H9 (cell line): Measurements from ENCODE around the gene NCKAP5L. TPM values are rescaled to one million over a fixed set of nuclear protein-coding genes. Genes with fewer than 3 reads are reported as not detected.
A peak's percentile ranks its signal among the peaks of the same experiment; 100 is the strongest.

ENCODE experiments used
- DNase-seq: peaks from one replicate; pipeline ENCODE4 v3.0.0-alpha.2; 2017
- H2AFZ ChIP-seq: one replicate; pipeline ENCODE4 v1.6.1; 2013; ENCODE audit warnings: mild to moderate bottlenecking, low read length, control low read depth, moderate library complexity
- H2AK5ac ChIP-seq: 2 replicates; pipeline ENCODE4 v1.6.1; 2013; ENCODE audit warnings: low read length, control low read depth, mixed read lengths; ENCODE audit not compliant: insufficient read length
- H2BK120ac ChIP-seq: one replicate; pipeline ENCODE4 v1.6.1; 2013; ENCODE audit warnings: low read depth, mild to moderate bottlenecking, low read length, control low read depth, inconsistent platforms; ENCODE audit not compliant: poor library complexity, severe bottlenecking
- H2BK12ac ChIP-seq: 2 replicates; pipeline ENCODE4 v1.6.1; 2013; ENCODE audit warnings: low read length, control low read depth, mixed read lengths, low read depth; ENCODE audit not compliant: insufficient read length
- H2BK15ac ChIP-seq: 2 replicates; pipeline ENCODE4 v1.6.1; 2013; ENCODE audit warnings: low read depth, low read length, control low read depth
- H2BK20ac ChIP-seq: one replicate; pipeline ENCODE4 v1.6.1; 2013; ENCODE audit warnings: low read depth, mild to moderate bottlenecking, low read length, control low read depth, inconsistent platforms; ENCODE audit not compliant: poor library complexity, severe bottlenecking
- H2BK5ac ChIP-seq: 2 replicates; pipeline ENCODE4 v1.6.1; 2013; ENCODE audit warnings: low read length, control low read depth, mixed read lengths; ENCODE audit not compliant: insufficient read length
- H3K14ac ChIP-seq: 2 replicates; pipeline ENCODE4 v1.6.1; 2013; ENCODE audit warnings: low read length, control low read depth; ENCODE audit not compliant: insufficient read depth
- H3K18ac ChIP-seq: 2 replicates; pipeline ENCODE4 v1.6.1; 2013; ENCODE audit warnings: low read depth, mild to moderate bottlenecking, mixed read lengths, low read length, control low read depth; ENCODE audit not compliant: insufficient read length
- H3K23ac ChIP-seq: 2 replicates; pipeline ENCODE4 v1.6.1; 2013; ENCODE audit warnings: low read length, control low read depth, mixed read lengths, low read depth; ENCODE audit not compliant: insufficient read length
- H3K23me2 ChIP-seq: 2 replicates; pipeline ENCODE4 v1.6.1; 2013; ENCODE audit warnings: low read depth, mild to moderate bottlenecking, mixed read lengths, low read length, control low read depth; ENCODE audit not compliant: insufficient read length, poor library complexity, severe bottlenecking
- H3K27ac ChIP-seq: 2 replicates; pipeline ENCODE4 v1.5.1; 2013; ENCODE audit warnings: low read length, control low read depth, mixed read lengths, low read depth; ENCODE audit not compliant: insufficient read length
- H3K27me3 ChIP-seq: 2 replicates; pipeline ENCODE4 v1.6.1; 2013; ENCODE audit warnings: low read length, control low read depth, inconsistent platforms; ENCODE audit not compliant: insufficient read depth
- H3K4ac ChIP-seq: 2 replicates; pipeline ENCODE4 v1.6.1; 2013; ENCODE audit warnings: low read depth, mild to moderate bottlenecking, control low read depth, inconsistent platforms, low read length, moderate library complexity
- H3K4me1 ChIP-seq: 2 replicates; pipeline ENCODE4 v1.6.1; 2013; ENCODE audit warnings: low read length, control low read depth, inconsistent platforms; ENCODE audit not compliant: insufficient read depth
- H3K4me2 ChIP-seq: 2 replicates; pipeline ENCODE4 v1.6.1; 2013; ENCODE audit warnings: low read length, control low read depth, mixed read lengths; ENCODE audit not compliant: insufficient read length, insufficient read depth
- H3K56ac ChIP-seq: 2 replicates; pipeline ENCODE4 v1.6.1; 2013; ENCODE audit warnings: low read depth, mild to moderate bottlenecking, mixed read lengths, low read length, control low read depth; ENCODE audit not compliant: insufficient read length
- H3K79me1 ChIP-seq: 2 replicates; pipeline ENCODE4 v1.6.1; 2013; ENCODE audit warnings: low read depth, mild to moderate bottlenecking, moderate library complexity, low read length, control low read depth, inconsistent platforms; ENCODE audit not compliant: insufficient read depth, poor library complexity, severe bottlenecking
- H3K79me2 ChIP-seq: 2 replicates; pipeline ENCODE4 v1.6.1; 2013; ENCODE audit warnings: low read length, control low read depth, inconsistent platforms; ENCODE audit not compliant: insufficient read depth
- H3K9ac ChIP-seq: 2 replicates; pipeline ENCODE4 v1.6.1; 2013; ENCODE audit warnings: low read length, control low read depth, mixed read lengths; ENCODE audit not compliant: insufficient read length; ENCODE audit errors: extremely low read depth
- H3K9me3 ChIP-seq: one replicate; pipeline ENCODE4 v1.6.1; 2013; ENCODE audit warnings: low read depth, low read length, inconsistent platforms; ENCODE audit not compliant: control insufficient read depth
- H3T11ph ChIP-seq: one replicate; pipeline ENCODE4 v1.6.1; 2013; ENCODE audit warnings: mild to moderate bottlenecking, low read length, control low read depth, inconsistent platforms
- H4K20me1 ChIP-seq: one replicate; pipeline ENCODE4 v1.6.1; 2013; ENCODE audit not compliant: control insufficient read depth, insufficient read length, insufficient read depth
- H4K5ac ChIP-seq: 2 replicates; pipeline ENCODE4 v1.6.1; 2013; ENCODE audit warnings: low read depth, mild to moderate bottlenecking, mixed read lengths, low read length, control low read depth; ENCODE audit not compliant: insufficient read length
- H4K8ac ChIP-seq: replicated peaks from 2 replicates; pipeline ENCODE4 v1.6.1; 2013; ENCODE audit warnings: low read length, control low read depth, mixed read lengths, low read depth; ENCODE audit not compliant: insufficient read length
- H4K91ac ChIP-seq: 2 replicates; pipeline ENCODE4 v1.6.1; 2013; ENCODE audit warnings: low read depth, mild to moderate bottlenecking, moderate library complexity, mixed read lengths, low read length, control low read depth; ENCODE audit not compliant: insufficient read length
- H3K27ac Mint-ChIP-seq, 3 experiments: 2 replicates in 2 of 3; 3 replicates in 1 of 3; pipeline ENCODE4 v1.8.0; 2020 to 2021; ENCODE audit warnings: mixed read lengths in 3 of 3, mild to moderate bottlenecking in 1 of 3, moderate library complexity in 1 of 3
- H3K27me3 Mint-ChIP-seq: 2 replicates; pipeline ENCODE4 v1.8.0; 2021; ENCODE audit warnings: low read depth, mild to moderate bottlenecking, moderate library complexity, mixed read lengths
- H3K36me3 Mint-ChIP-seq, 3 experiments: 2 replicates in 2 of 3; 3 replicates in 1 of 3; pipeline ENCODE4 v1.8.0; 2020 to 2021; ENCODE audit warnings: low read depth in 3 of 3, mixed read lengths in 3 of 3; ENCODE audit not compliant: insufficient read depth in 1 of 3
- H3K4me1 Mint-ChIP-seq, 2 experiments: 2 replicates each; pipeline ENCODE4 v1.8.0; 2020; ENCODE audit warnings: mixed read lengths in 2 of 2
- H3K4me3 Mint-ChIP-seq, 2 experiments: 2 replicates in 1 of 2; 3 replicates in 1 of 2; pipeline ENCODE4 v1.8.0; 2020 to 2021; ENCODE audit warnings: mild to moderate bottlenecking in 2 of 2, mixed read lengths in 2 of 2, moderate library complexity in 1 of 2
- H3K9me3 Mint-ChIP-seq, 2 experiments: 2 replicates in 1 of 2; 3 replicates in 1 of 2; pipeline ENCODE4 v1.8.0; 2020; ENCODE audit warnings: mild to moderate bottlenecking in 2 of 2, mixed read lengths in 2 of 2, moderate library complexity in 1 of 2
- CTCF ChIP-seq: fragments of 200-600 bp; sonication (generic); conservative IDR thresholded peaks from 3 replicates; pipeline ENCODE4 v1.8.0; 2021; ENCODE audit warnings: antibody characterized with exemption, mild to moderate bottlenecking
- WGBS: extraction: QIAGEN DNeasy Blood & Tissue Kit; methylation state at CpG from one replicate; pipeline ENCODE4 v1.1.7; 2013; ENCODE audit warnings: missing lambda C conversion rate, low lambda C conversion rate, mixed read lengths; ENCODE audit not compliant: insufficient read length; ENCODE audit errors: extremely low coverage; 5-methylcytosine and 5-hydroxymethylcytosine counted together
- total RNA-seq: library from RNA; stranded (reverse); gene quantifications from 2 replicates; pipeline ENCODE4 v1.2.1, GENCODE V29; 2021

Gene NCKAP5L
- total RNA-seq, 1 experiment from 2014 or later = 27.7 TPM

- Histone ChIP-seq H3K27me3 (no peaks in the 10 kb centered on the region), H2AFZ (peak within 1 kb of the TSS; percentile 25), H3K9me3 (no peaks in the 10 kb centered on the region), H3K9ac (peak within 1 kb of the TSS; percentile 67), H3K23ac (no peak within 1 kb of the TSS), H4K20me1 (no peaks in the 10 kb centered on the region), H3K4ac (no peak within 1 kb of the TSS), H2BK120ac (no peak within 1 kb of the TSS), H4K5ac (no peak within 1 kb of the TSS), H3T11ph (no peak within 1 kb of the TSS), H2BK12ac (no peak within 1 kb of the TSS), H2BK20ac (no peak within 1 kb of the TSS), H3K27ac (no peak within 1 kb of the TSS), H2BK15ac (no peak within 1 kb of the TSS), H3K18ac (no peak within 1 kb of the TSS), H3K14ac (peak within 1 kb of the TSS; percentile 44; the same call in 1 of the 2 replicates), H4K91ac (no peak within 1 kb of the TSS), H2BK5ac (no peak within 1 kb of the TSS), H3K4me2 (peak within 1 kb of the TSS; percentile 90), H3K4me1 (no peaks in the 10 kb centered on the region), H3K23me2 (peaks cover 10% of the 10 kb centered on the region), H2AK5ac (no peak within 1 kb of the TSS), H3K79me2 (no peaks in the 10 kb centered on the region), H4K8ac (no peak within 1 kb of the TSS), H3K79me1 (no peaks in the 10 kb centered on the region), H3K56ac (no peak within 1 kb of the TSS)
- peak within 1 kb of the TSS; percentile 83 to 95 for H3K4me3 Mint-ChIP-seq
- peaks cover 9% of the 10 kb centered on the region for H3K27me3 Mint-ChIP-seq
- H3K9me3 Mint-ChIP-seq = no peaks in the 10 kb centered on the region
- peak within 1 kb of the TSS; percentile 65 to 88 (median 72); a peak in 6 of 7 replicates for H3K27ac Mint-ChIP-seq
- H3K36me3 Mint-ChIP-seq = no peaks in the 10 kb centered on the region
- no CpG with 5 or more reads among the region's 55 CpGs for WGBS
- DNase-seq = peak; percentile 93
- TF ChIP-seq CTCF = no peak
- peaks cover 14 to 15% of the 10 kb centered on the region in 2 experiments for H3K4me1 Mint-ChIP-seq
Observed at GRCh38 chr12:49842519-49843352, 14.5 kb upstream of the NCKAP5L start, which contains the start of gene BCDIN3D. Gene BCDIN3D (minus strand): TSS chr12:49843106. CDS start chr12:49843087, 19 bp downstream.
